ENCODE data around the gene FCN1. TPM values are rescaled to one million over a fixed set of nuclear protein-coding genes. Genes with fewer than 3 reads are reported as not detected.
A peak's percentile ranks its signal among the peaks of the same experiment; 100 is the strongest.

Gene FCN1
- polyA plus RNA-seq, 3 donors = 2,884 to 7,680 (median 6,268) TPM

DNA sequence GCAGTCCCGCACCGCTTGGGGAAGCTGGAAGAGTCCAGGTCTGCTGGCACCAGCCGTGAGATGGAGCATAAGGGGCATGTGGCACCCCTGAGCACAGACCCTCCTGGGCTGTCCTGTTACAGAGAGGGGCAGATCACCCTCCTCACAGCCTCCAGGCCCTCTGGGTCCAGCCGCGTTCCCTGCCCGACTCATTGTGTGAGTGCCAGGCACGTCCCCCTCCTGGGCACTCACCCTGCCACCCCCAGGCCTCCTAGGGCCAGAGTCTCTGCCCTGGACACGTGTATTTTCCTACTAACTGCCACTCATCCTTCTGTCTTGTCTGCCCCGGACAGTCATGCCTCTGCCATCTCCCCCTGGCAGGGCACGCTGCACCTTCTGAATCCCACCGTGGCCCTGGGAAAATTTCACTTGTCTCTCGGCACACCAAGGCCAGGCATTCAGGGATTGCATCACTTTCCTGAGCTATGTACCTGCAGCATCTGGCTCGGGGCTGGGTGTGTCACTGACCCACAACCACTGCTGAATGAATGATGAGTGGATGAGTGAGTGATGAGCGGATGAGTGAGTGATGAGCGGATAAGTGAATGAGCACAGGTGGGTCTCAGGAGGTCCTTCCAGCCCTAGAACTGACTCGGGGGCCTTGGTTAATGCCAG is 21.5 kb upstream of the FCN1 start:
- Histone ChIP-seq H3K36me3 (replicated peaks in 1 of 2; ENCODE audit: control insufficient read depth in 1 of 2, insufficient read depth in 2 of 2, low read length in 2 of 2) (no peaks in the 10 kb centered on the region), H3K4me2 (replicated peaks; ENCODE audit: extremely low read depth, low read length, poor library complexity, severe bottlenecking) (no peak overlapping the region), H3K27me3 (ENCODE audit: control insufficient read depth in 2 of 2, insufficient read depth in 2 of 2, low read length in 2 of 2) (peaks cover 0 to 10% of the 10 kb centered on the region in 2 donors), H3K79me2 (ENCODE audit: insufficient read depth, low read length) (no peaks in the 10 kb centered on the region), H3K9ac (ENCODE audit: insufficient read depth, low read length, poor library complexity, severe bottlenecking) (no peak overlapping the region), H3K4me3 (replicated peaks in 1 of 3; ENCODE audit: low read depth in 2 of 3, low read length in 3 of 3) (no peak overlapping the region), H3K9me3 (replicated peaks in 1 of 2; ENCODE audit: control insufficient read depth in 1 of 2, insufficient read depth in 1 of 2, low read length in 2 of 2) (no peaks in the 10 kb centered on the region), H4K20me1 (ENCODE audit: insufficient read depth, low read length) (no peaks in the 10 kb centered on the region), H2AFZ (ENCODE audit: insufficient read depth, low read depth, low read length, poor library complexity, severe bottlenecking) (no peak overlapping the region), H3K27ac (ENCODE audit: low read depth in 1 of 2, low read length in 2 of 2) (no peak overlapping the region), H3K4me1 (ENCODE audit: control insufficient read depth in 1 of 2, insufficient read depth in 2 of 2, low read length in 2 of 2) (peaks cover 67 to 77% of the 10 kb centered on the region in 2 donors)
- Mint-ChIP-seq H3K4me1 (peaks cover 74% of the 10 kb centered on the region), H3K27ac (peak overlapping the region in 3 of 7 donors; percentile 22 to 63 (median 45)), H3K4me3 (peak overlapping the region in 1 of 2 donors; percentile 60), H3K27me3 (ENCODE audit: low read depth in 3 of 3) (peaks cover 26 to 41% (median 29%) of the 10 kb centered on the region in 3 donors), H3K36me3 (peaks cover 17 to 18% of the 10 kb centered on the region in 2 donors), H3K9me3 (peaks cover 0 to 11% (median 2%) of the 10 kb centered on the region in 7 donors)
- WGBS (ENCODE audit: insufficient coverage) = 93% methylated on average over 14 of the region's 16 CpGs
- TF ChIP-seq, protein P1, sequence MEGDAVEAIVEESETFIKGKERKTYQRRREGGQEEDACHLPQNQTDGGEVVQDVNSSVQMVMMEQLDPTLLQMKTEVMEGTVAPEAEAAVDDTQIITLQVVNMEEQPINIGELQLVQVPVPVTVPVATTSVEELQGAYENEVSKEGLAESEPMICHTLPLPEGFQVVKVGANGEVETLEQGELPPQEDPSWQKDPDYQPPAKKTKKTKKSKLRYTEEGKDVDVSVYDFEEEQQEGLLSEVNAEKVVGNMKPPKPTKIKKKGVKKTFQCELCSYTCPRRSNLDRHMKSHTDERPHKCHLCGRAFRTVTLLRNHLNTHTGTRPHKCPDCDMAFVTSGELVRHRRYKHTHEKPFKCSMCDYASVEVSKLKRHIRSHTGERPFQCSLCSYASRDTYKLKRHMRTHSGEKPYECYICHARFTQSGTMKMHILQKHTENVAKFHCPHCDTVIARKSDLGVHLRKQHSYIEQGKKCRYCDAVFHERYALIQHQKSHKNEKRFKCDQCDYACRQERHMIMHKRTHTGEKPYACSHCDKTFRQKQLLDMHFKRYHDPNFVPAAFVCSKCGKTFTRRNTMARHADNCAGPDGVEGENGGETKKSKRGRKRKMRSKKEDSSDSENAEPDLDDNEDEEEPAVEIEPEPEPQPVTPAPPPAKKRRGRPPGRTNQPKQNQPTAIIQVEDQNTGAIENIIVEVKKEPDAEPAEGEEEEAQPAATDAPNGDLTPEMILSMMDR (IDR thresholded peaks at IDR 0.05) = no peak
- no peak for DNase-seq
- intact Hi-C loops (cut with micrococcal nuclease) = loop anchor here (5.0 to 10.0 kb wide), 2 partner anchors 37 to 884 kb away; no protein-coding TSS in a partner anchor

DNA sequence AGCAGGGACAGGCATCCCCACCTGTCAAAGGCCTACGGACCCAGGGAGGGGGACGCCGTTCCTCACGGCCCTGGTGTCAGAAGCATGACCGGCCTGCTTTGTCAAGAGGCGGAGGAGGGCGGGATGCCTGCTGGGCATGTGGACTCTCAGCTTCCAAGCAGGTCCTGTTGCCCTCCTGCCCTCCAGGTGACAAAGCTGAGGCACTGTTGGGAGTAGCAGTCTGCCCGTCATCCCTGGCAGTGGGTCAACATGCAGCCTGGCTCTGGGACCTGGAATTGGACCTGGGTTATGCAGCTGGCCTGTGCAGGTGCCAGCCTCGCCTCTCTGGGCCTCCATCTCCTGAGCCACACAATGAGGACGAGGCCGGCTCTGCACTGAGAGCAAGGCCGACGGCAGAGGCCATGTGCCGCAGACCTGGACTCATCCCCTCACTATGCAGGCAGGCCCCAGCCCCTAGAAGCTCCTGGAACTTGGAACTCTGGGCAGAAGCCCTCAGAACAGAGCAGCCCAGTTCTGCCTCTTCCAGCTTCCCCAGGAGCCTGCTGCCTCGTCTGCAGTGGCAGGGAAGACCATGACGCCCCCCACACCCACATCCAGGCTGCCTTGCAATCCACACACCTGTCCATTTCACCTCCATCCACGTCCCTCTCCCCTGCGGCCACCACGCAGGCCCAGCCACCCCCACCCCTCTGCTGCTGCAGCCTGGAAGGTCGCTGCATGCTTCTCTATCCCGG is 20.8 kb upstream of the FCN1 start:
- Mint-ChIP-seq H3K9me3 (peaks cover 0 to 11% (median 2%) of the 10 kb centered on the region in 7 donors), H3K27me3 (ENCODE audit: low read depth in 3 of 3) (peaks cover 21 to 34% (median 28%) of the 10 kb centered on the region in 3 donors), H3K36me3 (peaks cover 17 to 18% of the 10 kb centered on the region in 2 donors), H3K27ac (peak overlapping the region in 6 of 7 donors; percentile 62 to 98 (median 86)), H3K4me1 (peaks cover 81% of the 10 kb centered on the region), H3K4me3 (peak overlapping the region in 1 of 2 donors; percentile 11)
- H3K4me1 ChIP-seq (ENCODE audit: control insufficient read depth in 1 of 2, insufficient read depth in 2 of 2, low read length in 2 of 2) = peaks cover 74 to 84% of the 10 kb centered on the region in 2 donors
- peaks cover 4% of the 10 kb centered on the region for H3K79me2 ChIP-seq (ENCODE audit: insufficient read depth, low read length)
- H3K9me3 ChIP-seq (replicated peaks in 1 of 2; ENCODE audit: control insufficient read depth in 1 of 2, insufficient read depth in 1 of 2, low read length in 2 of 2) = no peaks in the 10 kb centered on the region
- no peak for DNase-seq
- H3K9ac ChIP-seq (ENCODE audit: insufficient read depth, low read length, poor library complexity, severe bottlenecking) = peak overlapping the region; percentile 42
- H4K20me1 ChIP-seq (ENCODE audit: insufficient read depth, low read length) = no peaks in the 10 kb centered on the region
- intact Hi-C loops (cut with micrococcal nuclease) = loop anchor here (5.0 to 10.0 kb wide), 2 partner anchors 36 to 884 kb away; no protein-coding TSS in a partner anchor
- H3K4me2 ChIP-seq (replicated peaks; ENCODE audit: extremely low read depth, low read length, poor library complexity, severe bottlenecking) = peak overlapping the region; percentile 51
- H3K4me3 ChIP-seq (replicated peaks in 1 of 3; ENCODE audit: low read depth in 2 of 3, low read length in 3 of 3) = peak overlapping the region in 1 of 3 experiments; percentile 59
- no peak overlapping the region for H2AFZ ChIP-seq (ENCODE audit: insufficient read depth, low read depth, low read length, poor library complexity, severe bottlenecking)
- peak overlapping the region; percentile 90 to 92 for H3K27ac ChIP-seq (ENCODE audit: low read depth in 1 of 2, low read length in 2 of 2)
- H3K27me3 ChIP-seq (ENCODE audit: control insufficient read depth in 2 of 2, insufficient read depth in 2 of 2, low read length in 2 of 2) = peaks cover 0 to 5% of the 10 kb centered on the region in 2 donors
- TF ChIP-seq, protein P1 (IDR thresholded peaks at IDR 0.05) = no peak
- WGBS (ENCODE audit: insufficient coverage) = 94% methylated on average over 17 of the region's 21 CpGs
- no peaks in the 10 kb centered on the region for H3K36me3 ChIP-seq (replicated peaks in 1 of 2; ENCODE audit: control insufficient read depth in 1 of 2, insufficient read depth in 2 of 2, low read length in 2 of 2)

Measured in CD14-positive monocyte (primary cell).